Astrocyte (in vitro differentiated cells and primary cell): ENCODE results near the gene CLDN22.

Source experiments
- CTCF ChIP-seq: IDR thresholded peaks from 2 replicates; pipeline ENCODE4 v1.5.1; 2011; ENCODE audit warnings: low read depth, mild to moderate bottlenecking, inconsistent platforms, low read length, moderate library complexity; ENCODE audit not compliant: insufficient read depth
- EZH2 ChIP-seq: IDR thresholded peaks from 2 replicates; pipeline ENCODE4 v1.6.1; 2012; ENCODE audit warnings: mild to moderate bottlenecking, low read length, inconsistent platforms; ENCODE audit not compliant: insufficient read depth

GRCh38 chr4:183306811-183307210, 13.3 kb downstream of the CLDN22 start:
- TF ChIP-seq CTCF, result no peak
- TF ChIP-seq EZH2, result no peak
